ENCODE data around the gene SLC1A5.

DNA sequence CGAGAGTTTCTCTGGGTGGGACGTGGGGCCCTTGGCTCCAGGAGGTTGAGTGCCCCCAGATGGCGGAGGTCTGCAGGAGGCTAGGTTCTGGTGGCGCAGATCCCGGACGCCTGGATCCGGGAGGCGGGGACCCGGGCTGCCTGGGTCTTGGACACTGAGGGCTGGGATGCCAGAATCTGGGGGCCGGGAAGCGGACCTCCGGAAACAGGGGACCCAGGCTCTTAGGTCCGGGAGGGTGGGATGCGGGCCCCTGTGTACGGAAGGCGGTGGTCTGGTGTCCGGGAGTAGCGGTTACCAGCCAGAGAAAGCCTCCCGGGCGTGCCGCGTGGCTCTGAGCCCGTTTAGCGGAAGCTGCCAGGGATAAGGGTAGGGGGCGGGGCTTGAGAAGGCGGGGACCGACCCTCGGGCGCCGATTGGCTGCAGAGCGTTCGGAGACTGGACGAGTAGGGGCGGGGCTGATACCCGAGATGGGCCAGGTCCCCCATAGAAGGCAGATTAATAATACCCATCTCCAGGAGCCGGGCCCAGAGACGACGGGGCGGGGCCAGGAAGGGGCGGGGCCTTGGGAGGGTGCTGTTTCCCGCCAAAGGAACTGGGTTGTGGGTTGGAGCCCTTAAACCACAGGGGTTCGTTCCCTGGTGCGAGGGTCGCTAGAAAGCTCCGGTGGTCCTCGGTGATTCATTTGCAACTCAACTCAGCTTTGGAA, at the start of gene SLC1A5:
- TF ChIP-seq CTCF (IDR thresholded peaks at IDR 0.05): no peak
- TF ChIP-seq POLR2A (IDR thresholded peaks at IDR 0.05): peak in 1 of 2 donors; percentile 88
